SU-DHL-6 (cell line): ENCODE measurements around the gene ASH1L.

Experiments used
- EZH2phosphoT487 ChIP-seq: fragments of 200-600 bp; sonication (generic), shearing (Covaris generic); conservative IDR thresholded peaks from 2 replicates; pipeline ENCODE4 v1.6.1; 2018; ENCODE audit warnings: mild to moderate bottlenecking, antibody characterized with exemption, low read length, moderate library complexity, mixed read lengths
- TF ChIP-seq, protein P1 (sequence below): fragments of 200-600 bp; sonication (generic); IDR thresholded peaks from one replicate; pipeline ENCODE4 v1.5.1; 2017; ENCODE audit warnings: antibody characterized with exemption, mild to moderate bottlenecking, low read length, moderate library complexity; ENCODE audit not compliant: insufficient read depth, poor library complexity, severe bottlenecking

DNA sequence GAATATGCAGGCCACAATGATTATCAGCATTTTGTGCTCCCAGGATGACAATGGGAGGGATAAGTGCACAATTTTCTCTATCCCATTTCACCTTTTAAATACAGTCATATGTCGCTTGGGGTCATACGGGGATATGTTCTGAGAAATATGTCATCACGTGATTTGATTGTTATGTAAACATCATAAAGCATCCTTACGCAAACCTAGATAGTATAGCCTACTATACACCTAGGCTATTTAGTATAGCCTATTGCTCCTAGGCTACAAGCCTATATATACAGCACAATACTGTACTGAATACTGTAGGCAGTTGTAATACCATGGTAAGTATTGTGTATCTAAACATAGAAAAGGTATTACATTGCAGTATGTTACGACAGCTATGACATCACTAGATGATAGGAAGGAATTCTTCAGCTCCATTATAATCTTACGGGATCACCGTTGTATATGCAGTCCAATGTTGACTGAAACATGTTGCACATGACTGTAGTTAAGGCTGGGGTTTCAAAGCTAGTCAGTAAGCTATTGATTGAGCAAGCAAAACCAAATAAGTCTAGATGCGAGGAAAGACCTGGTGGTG, 223.0 kb downstream of the ASH1L start:
- TF ChIP-seq, protein P1, sequence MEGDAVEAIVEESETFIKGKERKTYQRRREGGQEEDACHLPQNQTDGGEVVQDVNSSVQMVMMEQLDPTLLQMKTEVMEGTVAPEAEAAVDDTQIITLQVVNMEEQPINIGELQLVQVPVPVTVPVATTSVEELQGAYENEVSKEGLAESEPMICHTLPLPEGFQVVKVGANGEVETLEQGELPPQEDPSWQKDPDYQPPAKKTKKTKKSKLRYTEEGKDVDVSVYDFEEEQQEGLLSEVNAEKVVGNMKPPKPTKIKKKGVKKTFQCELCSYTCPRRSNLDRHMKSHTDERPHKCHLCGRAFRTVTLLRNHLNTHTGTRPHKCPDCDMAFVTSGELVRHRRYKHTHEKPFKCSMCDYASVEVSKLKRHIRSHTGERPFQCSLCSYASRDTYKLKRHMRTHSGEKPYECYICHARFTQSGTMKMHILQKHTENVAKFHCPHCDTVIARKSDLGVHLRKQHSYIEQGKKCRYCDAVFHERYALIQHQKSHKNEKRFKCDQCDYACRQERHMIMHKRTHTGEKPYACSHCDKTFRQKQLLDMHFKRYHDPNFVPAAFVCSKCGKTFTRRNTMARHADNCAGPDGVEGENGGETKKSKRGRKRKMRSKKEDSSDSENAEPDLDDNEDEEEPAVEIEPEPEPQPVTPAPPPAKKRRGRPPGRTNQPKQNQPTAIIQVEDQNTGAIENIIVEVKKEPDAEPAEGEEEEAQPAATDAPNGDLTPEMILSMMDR, result no peak
- no peak for TF ChIP-seq EZH2phosphoT487
